Tibial nerve (tissue), 4 donors: ENCODE data around the gene CYFIP2.

Experiments used
- EP300 ChIP-seq, 2 donors: sonication (generic); formaldehyde crosslinking; IDR thresholded peaks; one replicate each; pipeline ENCODE4 v1.6.1; 2017; ENCODE audit warnings: antibody characterized with exemption in 2 of 2, mild to moderate bottlenecking in 1 of 2
- POLR2A ChIP-seq, 2 donors: fragments of 450-650 bp; IDR thresholded peaks; one replicate each; pipeline ENCODE4 v1.6.1; 2017; ENCODE audit warnings: antibody characterized with exemption in 2 of 2, mild to moderate bottlenecking in 2 of 2, moderate library complexity in 2 of 2
- TF ChIP-seq, protein P1 (sequence below), 5 experiments: fragments of 200-600 bp in 3 of 5; fragments of 450-650 bp in 2 of 5; sonication (generic) in 3 of 5; IDR thresholded peaks; one replicate each; pipeline ENCODE4 v1.5.1; 2016 to 2019; ENCODE audit warnings: antibody characterized with exemption in 5 of 5, mild to moderate bottlenecking in 3 of 5, moderate library complexity in 2 of 5

DNA sequence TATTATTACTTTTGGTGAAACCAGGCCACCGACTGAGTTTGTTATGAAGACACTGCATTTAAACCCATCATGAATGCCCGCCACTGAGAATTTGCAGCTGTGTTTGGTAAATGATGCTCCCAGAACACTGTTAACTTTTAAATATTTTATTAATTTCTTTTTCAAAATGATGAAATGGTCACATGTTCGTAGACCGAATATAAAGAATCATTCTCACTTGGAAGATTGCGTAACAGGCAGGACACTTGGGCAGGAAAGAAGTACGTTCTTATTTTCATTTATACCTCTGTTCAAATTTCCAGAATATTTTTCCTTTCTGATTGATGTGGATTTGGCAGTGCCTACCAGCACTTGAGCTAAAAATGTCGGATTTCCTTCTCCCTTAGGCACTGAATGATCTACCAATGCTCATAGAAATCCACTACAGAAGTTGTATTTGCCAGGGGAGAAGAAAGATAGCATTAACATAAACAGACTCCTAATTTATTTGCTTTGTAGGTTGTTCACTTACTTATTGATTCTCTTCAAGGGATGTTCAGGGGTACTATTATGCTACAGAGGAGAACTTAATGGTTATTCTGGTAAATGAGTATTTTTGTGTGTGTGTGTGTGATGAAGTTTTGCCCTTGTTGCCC lies 13.8 kb downstream of the CYFIP2 start:
- TF ChIP-seq, protein P1, sequence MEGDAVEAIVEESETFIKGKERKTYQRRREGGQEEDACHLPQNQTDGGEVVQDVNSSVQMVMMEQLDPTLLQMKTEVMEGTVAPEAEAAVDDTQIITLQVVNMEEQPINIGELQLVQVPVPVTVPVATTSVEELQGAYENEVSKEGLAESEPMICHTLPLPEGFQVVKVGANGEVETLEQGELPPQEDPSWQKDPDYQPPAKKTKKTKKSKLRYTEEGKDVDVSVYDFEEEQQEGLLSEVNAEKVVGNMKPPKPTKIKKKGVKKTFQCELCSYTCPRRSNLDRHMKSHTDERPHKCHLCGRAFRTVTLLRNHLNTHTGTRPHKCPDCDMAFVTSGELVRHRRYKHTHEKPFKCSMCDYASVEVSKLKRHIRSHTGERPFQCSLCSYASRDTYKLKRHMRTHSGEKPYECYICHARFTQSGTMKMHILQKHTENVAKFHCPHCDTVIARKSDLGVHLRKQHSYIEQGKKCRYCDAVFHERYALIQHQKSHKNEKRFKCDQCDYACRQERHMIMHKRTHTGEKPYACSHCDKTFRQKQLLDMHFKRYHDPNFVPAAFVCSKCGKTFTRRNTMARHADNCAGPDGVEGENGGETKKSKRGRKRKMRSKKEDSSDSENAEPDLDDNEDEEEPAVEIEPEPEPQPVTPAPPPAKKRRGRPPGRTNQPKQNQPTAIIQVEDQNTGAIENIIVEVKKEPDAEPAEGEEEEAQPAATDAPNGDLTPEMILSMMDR (IDR thresholded peaks at IDR 0.05), result no peak
- TF ChIP-seq POLR2A (IDR thresholded peaks at IDR 0.05) (no peak), EP300 (IDR thresholded peaks at IDR 0.05) (no peak)
